Measurements from ENCODE around the gene SLC25A33. TPM values are rescaled to one million over a fixed set of nuclear protein-coding genes. Genes with fewer than 3 reads are reported as not detected.

Gene SLC25A33
- total RNA-seq, 1 donor from 2014 or later = 4.9 TPM

DNA sequence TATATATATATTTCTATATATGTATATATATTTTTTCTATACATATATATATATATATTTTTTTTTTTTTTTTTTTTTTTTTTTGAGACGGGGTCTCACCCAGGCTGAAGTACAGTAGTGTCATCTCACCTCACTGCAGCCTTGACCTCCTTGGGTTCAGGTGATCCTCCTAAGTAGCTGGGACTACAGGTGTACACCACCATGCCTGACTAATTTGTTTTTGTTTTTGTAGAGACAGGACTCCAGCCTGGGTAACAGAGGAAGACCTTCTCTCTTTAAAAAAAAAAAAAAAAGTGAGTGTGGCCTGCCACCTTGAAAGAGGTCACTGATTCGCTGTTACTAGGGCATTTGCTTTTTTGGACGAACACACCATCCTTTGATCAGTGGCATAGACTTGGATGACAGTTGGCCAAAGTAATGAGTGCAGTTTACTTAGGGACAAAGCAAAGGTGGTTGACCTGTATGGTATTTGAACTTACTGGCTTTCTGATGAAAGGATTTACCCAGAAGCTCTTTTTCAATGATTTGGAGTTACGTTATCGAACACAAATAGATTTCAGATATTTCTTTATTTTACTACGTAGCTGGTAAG, 10.8 kb downstream of the SLC25A33 start:
- DNase-seq (no peak), ATAC-seq (no peak)
- intact Hi-C loops (cut with DNase I) = no loop called here
- Histone ChIP-seq H3K27ac (no peak overlapping the region), H3K4me1 (no peaks in the 10 kb centered on the region), H3K27me3 (no peaks in the 10 kb centered on the region), H3K9me3 (no peaks in the 10 kb centered on the region), H3K36me3 (peaks cover 15% of the 10 kb centered on the region), H3K4me3 (no peak overlapping the region)
- no peak for TF ChIP-seq CTCF (IDR thresholded peaks at IDR 0.05)

DNA sequence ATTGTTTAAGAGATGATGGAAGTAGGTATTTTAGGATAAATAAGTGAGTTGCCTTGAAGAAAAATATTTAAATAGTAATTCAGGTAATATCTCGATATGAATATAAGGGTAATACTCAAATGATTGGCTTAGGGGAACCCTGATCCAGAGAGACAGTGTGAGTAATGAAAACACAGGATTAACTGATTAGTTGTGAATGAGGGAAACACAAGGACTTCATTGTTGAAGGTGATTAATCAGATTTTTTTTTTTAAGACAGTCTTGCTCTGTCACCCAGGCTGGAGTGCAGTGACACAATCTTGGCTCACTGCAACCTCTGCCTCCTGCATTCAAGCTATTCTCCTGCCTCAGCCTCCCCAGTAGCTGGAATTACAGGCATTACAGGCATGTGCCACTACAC, 12.7 kb downstream of the SLC25A33 start:
- DNase-seq (no peak), ATAC-seq (no peak)
- Histone ChIP-seq H3K4me1 (no peaks in the 10 kb centered on the region), H3K9me3 (no peaks in the 10 kb centered on the region), H3K36me3 (peaks cover 25% of the 10 kb centered on the region), H3K4me3 (no peak overlapping the region), H3K27ac (no peak overlapping the region), H3K27me3 (no peaks in the 10 kb centered on the region)
- no peak for TF ChIP-seq CTCF (IDR thresholded peaks at IDR 0.05)
- intact Hi-C loops (cut with DNase I) = no loop called here

- DNase-seq (no peak), ATAC-seq (no peak)
- Histone ChIP-seq H3K4me1 (peaks cover 3% of the 10 kb centered on the region), H3K36me3 (peaks cover 36% of the 10 kb centered on the region), H3K27me3 (no peaks in the 10 kb centered on the region), H3K9me3 (no peaks in the 10 kb centered on the region), H3K27ac (no peak overlapping the region), H3K4me3 (no peak overlapping the region)
- no peak for TF ChIP-seq CTCF (IDR thresholded peaks at IDR 0.05)
- intact Hi-C loops (cut with DNase I) = no loop called here
These were observed 14.5 kb downstream of the SLC25A33 start for GRCh38 chr1:9553736-9554144.

- DNase-seq = no peak
- Histone ChIP-seq H3K4me3 (no peak overlapping the region), H3K36me3 (peaks cover 38% of the 10 kb centered on the region), H3K4me1 (peaks cover 11% of the 10 kb centered on the region), H3K27ac (no peak overlapping the region), H3K9me3 (no peaks in the 10 kb centered on the region), H3K27me3 (no peaks in the 10 kb centered on the region)
- TF ChIP-seq CTCF (IDR thresholded peaks at IDR 0.05) = no peak
- intact Hi-C loops (cut with DNase I) = no loop called here
- no peak for ATAC-seq
These were observed 16.7 kb downstream of the SLC25A33 start for GRCh38 chr1:9555942-9556341.

- Histone ChIP-seq H3K27me3 (no peaks in the 10 kb centered on the region), H3K4me1 (peaks cover 23% of the 10 kb centered on the region), H3K36me3 (peaks cover 38% of the 10 kb centered on the region), H3K9me3 (no peaks in the 10 kb centered on the region), H3K27ac (no peak overlapping the region), H3K4me3 (no peak overlapping the region)
- TF ChIP-seq CTCF (IDR thresholded peaks at IDR 0.05) = no peak
- no peak for DNase-seq
- no peak for ATAC-seq
- intact Hi-C loops (cut with DNase I) = no loop called here
These were observed 18.4 kb downstream of the SLC25A33 start for GRCh38 chr1:9557624-9558023.
